SU-DHL-6 (cell line): ENCODE data around the gene MRPL20.

ENCODE experiments used
- EZH2phosphoT487 ChIP-seq: fragments of 200-600 bp; sonication (generic), shearing (Covaris generic); conservative IDR thresholded peaks from 2 replicates; pipeline ENCODE4 v1.6.1; 2018; ENCODE audit warnings: mild to moderate bottlenecking, antibody characterized with exemption, low read length, moderate library complexity, mixed read lengths
- TF ChIP-seq, protein P1 (sequence below): fragments of 200-600 bp; sonication (generic); IDR thresholded peaks from one replicate; pipeline ENCODE4 v1.5.1; 2017; ENCODE audit warnings: antibody characterized with exemption, mild to moderate bottlenecking, low read length, moderate library complexity; ENCODE audit not compliant: insufficient read depth, poor library complexity, severe bottlenecking

DNA sequence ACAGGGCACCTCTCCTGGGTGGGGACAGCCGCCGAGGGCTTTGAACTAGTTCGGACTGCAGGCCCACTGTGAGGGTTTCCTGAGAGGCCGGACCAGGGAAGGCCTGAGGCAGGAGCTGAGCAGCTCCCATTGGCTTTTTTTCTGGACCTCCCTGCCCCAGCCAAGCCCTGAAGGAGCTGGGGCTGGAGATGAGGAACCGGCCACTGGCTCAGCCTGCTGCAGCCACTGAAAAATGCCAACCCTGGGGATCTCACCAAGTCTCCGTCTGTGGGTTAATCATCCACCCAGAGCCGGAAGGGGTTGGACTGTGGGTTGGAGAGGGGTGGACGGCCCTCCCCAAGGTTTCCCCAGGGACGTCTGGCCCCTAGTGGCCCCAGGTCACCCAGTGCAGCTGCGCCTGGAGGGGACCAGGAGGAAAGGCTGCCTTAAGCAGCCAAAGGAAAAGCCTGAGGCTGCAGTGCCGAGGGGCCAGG lies 30.8 kb upstream of the MRPL20 start:
- no peak for TF ChIP-seq EZH2phosphoT487
- TF ChIP-seq, protein P1, sequence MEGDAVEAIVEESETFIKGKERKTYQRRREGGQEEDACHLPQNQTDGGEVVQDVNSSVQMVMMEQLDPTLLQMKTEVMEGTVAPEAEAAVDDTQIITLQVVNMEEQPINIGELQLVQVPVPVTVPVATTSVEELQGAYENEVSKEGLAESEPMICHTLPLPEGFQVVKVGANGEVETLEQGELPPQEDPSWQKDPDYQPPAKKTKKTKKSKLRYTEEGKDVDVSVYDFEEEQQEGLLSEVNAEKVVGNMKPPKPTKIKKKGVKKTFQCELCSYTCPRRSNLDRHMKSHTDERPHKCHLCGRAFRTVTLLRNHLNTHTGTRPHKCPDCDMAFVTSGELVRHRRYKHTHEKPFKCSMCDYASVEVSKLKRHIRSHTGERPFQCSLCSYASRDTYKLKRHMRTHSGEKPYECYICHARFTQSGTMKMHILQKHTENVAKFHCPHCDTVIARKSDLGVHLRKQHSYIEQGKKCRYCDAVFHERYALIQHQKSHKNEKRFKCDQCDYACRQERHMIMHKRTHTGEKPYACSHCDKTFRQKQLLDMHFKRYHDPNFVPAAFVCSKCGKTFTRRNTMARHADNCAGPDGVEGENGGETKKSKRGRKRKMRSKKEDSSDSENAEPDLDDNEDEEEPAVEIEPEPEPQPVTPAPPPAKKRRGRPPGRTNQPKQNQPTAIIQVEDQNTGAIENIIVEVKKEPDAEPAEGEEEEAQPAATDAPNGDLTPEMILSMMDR: no peak
